Left ventricle myocardium superior (tissue), 1 donor: ENCODE measurements around the gene CPB2. TPM values are rescaled to one million over a fixed set of nuclear protein-coding genes. Genes with fewer than 3 reads are reported as not detected.

Source experiments
- ATAC-seq: fragments of 200-7000 bp; cut with Tn5 transposase; one replicate; pipeline ENCODE4 v1.9.1; 2020; ENCODE audit warnings: mild to moderate bottlenecking, moderate library complexity
- DNase-seq: peaks from one replicate; pipeline ENCODE4 v3.0.0-alpha.2; 2020
- intact Hi-C: fragments of 100-400 bp; cut with micrococcal nuclease; formaldehyde crosslinking; loops from one replicate; pipeline ENCODE4 v1.11.0; 2022
- long read RNA-seq: library from polyadenylated mRNA; unstranded; transcript quantifications from one replicate; pipeline ENCODE4 v2.0.0, GENCODE V29; 2021
- total RNA-seq: library from RNA; stranded (reverse); fragmentation: NEBNext Ultra II Directional; extraction: Animal tissue kit (Norgen Biotek cat#: 25700); gene quantifications from one replicate; pipeline ENCODE4 v1.2.1, GENCODE V29; 2021
- donor health status: DM: no; HTN: yes; CAD: no; lungs with severe emphysema.

The CPB2 gene, protein sequence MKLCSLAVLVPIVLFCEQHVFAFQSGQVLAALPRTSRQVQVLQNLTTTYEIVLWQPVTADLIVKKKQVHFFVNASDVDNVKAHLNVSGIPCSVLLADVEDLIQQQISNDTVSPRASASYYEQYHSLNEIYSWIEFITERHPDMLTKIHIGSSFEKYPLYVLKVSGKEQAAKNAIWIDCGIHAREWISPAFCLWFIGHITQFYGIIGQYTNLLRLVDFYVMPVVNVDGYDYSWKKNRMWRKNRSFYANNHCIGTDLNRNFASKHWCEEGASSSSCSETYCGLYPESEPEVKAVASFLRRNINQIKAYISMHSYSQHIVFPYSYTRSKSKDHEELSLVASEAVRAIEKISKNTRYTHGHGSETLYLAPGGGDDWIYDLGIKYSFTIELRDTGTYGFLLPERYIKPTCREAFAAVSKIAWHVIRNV
- total RNA-seq = not detected
- long read RNA-seq = 0 reads

DNA sequence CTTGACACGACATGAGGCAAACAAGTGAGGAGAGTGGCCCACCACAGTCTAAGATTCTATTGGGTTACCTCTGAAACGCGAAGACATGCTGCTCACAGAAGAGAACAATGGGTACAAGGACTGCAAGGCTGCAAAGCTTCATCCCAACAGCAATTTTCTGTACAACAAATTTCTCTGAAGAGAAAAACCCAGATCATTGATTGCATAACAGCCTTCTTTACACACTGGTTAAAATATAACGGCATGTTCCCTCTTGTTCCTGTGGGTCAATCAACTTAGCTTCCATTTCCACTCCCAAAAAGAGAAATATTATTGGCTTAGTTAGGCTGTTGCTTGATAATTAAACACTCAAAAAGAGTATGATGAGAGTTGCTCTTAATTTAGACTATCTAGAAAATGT, at the start of gene CPB2:
TSS of gene CPB2 (minus strand) at position 166 of the 400 bp plus-strand sequence. CDS start at position 142, 24 bp downstream.
- ATAC-seq = no peak
- no peak for DNase-seq
- intact Hi-C loops = no loop called here

DNA sequence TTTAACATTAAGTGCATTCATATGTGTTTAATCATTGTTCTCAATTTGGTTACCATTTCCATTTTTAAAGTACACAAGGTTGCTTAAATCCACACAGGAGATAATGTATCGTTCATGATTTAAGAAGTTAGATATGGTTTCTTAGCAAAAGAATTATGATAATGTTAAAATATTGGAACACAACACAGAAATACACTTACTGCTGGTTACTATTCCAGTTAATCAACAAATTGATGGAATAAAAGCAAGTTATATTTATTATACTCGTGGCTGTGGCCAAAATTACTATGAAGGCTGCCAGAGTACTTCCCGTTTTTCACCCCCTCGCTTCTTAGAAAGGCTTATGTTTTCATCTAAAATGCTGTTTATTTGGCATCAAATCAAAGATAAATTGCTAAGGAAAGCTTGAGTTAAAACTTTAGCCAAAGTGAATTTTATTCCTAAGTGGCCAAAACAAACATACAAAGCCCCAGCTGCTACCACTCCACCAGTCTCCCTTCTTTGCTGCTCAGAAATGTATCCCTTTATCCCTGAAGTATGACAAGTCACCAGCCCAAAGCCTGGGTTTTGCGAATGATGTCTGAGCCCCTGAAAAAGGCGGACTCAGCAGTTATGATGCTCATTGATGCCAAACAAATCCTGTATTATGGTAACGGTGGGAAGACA, 49.4 kb upstream of the CPB2 start:
- intact Hi-C loops = no loop called here
- DNase-seq (no peak), ATAC-seq (peak; percentile 31)

DNA sequence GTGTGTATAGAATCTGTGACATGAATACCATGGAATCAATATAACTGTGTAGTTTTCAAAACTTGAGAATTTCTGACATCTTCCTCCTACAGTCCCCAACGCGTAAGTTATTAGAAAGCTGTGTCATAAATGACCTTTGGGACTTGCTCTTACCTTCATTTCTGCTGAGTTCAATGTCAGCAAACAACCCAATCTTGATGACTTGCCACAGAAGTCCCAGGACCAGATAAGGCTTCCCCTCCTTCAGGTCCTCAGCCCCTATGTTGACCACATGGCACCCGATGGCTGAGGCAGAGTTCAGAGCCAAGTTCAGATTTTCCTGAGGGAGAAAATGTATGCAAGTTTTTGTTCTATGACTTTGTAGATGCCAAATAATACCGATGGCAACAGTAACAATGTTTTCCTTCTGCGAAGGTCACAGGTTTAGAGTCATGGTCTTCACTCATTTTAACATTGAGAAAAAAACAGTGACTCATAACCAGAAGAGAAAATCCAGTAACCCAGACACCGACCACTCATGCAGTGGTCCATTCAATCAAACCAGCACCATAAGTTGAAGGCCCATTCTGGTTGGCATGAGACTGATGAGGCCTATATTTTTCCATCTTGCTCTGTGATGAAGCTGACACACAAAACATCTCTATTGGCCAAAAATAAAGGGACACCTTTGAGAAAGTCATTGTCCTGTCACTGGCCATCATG, 47.9 kb upstream of the CPB2 start:
- intact Hi-C loops = no loop called here
- DNase-seq = no peak
- ATAC-seq = no peak

DNA sequence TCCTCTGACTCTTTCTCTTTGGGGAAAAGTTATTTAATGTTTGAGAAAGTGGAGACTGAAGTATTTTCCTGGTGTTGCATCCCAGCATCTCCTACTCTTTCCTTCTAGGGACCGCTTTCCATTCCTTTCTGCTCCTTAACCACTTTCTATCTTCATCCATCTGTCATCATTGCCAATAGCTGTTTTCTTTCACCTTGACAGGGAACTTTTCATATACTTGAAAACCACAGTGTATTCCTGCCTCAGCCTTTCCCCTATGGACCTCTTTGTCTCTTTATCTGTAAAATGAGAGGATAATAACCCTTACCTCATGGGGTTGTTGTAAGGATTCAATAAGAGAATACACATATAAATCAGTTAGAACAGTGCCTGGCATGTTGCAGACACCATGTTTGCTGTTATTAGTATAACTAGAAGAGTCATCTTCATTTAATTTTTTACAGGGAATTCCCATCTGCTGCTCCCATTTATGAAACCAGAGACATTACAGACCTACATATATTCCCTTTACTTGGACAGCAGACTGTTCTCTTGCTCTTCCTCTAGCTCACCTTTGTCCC, 45.4 kb upstream of the CPB2 start:
- ATAC-seq = no peak
- DNase-seq = no peak
- intact Hi-C loops = no loop called here

DNA sequence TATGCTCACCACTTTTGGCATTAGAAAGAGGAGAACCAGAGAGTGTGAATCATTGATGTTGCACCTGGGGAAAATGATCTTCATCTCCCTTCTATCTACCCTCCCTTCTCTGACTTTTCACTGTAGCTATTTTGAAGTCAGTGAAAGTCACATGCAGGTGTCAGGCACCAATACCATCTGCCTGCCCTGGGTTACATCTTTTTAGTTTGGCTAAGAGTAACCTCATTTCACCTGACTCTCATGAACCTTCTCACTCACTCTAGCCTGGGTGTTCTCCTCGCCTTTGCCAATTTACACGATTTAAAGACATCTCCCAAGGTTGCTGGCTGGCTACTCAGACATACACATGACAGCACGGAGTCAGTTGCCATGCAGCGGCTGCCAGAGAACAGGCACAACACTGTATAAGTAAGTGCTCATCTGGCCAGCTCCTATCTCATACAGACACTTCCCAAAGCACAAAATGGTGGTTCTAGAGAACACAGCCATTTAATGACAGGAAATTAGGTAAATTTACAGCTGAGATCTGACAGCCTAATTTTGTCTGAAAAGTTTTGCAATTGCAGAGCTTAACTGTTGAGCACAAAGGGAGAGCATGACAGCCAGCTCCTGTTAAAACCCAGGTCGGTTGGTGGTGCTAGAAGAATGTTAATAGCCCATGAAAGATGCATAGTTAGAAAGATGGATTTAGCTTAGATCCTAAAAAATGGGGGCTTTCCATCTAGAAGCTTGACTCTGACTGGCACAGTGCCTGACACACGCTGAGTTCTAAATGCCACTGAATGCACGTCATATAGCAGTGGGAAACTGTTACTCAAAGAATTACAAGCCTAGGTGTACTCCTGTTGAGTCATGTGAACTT, 44.7 kb upstream of the CPB2 start:
- no peak for ATAC-seq

DNA sequence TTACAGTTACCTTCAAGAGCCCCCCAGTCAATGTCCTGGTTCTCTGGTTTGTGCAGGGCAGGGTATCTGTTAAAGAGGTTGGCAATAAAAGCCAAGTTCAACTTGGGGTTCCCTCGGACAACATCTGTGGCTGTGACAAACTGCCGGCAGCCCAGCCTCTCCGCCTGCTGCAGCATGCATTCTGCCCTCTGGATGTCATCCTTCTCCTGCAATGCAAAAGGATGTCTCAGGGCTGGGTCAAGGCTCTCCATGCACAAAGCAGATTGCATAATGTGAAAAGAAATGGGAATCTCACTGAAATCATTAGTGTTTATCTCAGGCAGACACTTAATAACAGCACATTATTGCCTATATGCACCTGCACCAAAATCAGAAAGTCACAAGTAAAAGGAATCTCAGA, 42.1 kb upstream of the CPB2 start:
- DNase-seq = no peak
- no peak for ATAC-seq
- intact Hi-C loops = no loop called here

More for the DNA sequence above, 44.7 kb upstream of the CPB2 start:
- intact Hi-C loops = no loop called here
- DNase-seq = no peak

DNA sequence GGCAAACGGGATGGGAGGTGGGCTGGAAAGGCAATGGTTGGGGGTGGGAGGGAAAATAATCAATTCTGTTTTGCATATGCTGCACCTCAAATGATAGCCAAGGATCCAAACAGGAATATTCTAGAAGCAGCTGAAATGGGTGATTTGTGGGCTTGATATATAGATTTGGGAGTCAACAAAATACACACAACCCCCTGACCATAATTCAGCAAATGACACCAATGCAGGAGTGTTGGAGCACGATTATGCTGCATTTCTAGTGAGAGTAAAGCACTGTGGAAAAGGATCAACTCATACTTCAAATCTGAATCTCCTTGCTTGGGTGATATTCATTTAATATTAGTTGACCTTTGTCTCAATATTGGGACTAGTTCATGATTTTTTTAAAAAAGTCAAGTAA, 41.1 kb upstream of the CPB2 start:
- intact Hi-C loops = no loop called here
- DNase-seq = no peak
- ATAC-seq = no peak

DNA sequence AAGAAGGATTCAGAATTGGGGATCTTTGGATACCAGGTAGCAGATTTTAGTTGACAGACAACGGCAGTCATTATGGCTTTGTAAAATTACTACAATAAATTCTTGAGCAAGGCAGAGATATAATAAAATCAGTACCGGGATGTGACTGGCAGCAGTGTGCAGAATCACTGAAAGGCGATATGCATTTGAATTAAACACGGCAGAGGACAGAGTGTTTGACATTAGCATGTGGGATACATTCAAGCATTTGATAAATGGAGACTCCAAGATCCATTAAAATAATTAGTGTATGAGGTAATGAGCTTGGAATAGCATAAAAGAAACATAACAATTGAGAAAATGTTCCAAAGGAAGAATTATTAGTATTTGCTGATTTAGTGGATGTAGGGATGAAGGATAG, 40.3 kb upstream of the CPB2 start:
- intact Hi-C loops = no loop called here
- ATAC-seq (no peak), DNase-seq (no peak)

DNA sequence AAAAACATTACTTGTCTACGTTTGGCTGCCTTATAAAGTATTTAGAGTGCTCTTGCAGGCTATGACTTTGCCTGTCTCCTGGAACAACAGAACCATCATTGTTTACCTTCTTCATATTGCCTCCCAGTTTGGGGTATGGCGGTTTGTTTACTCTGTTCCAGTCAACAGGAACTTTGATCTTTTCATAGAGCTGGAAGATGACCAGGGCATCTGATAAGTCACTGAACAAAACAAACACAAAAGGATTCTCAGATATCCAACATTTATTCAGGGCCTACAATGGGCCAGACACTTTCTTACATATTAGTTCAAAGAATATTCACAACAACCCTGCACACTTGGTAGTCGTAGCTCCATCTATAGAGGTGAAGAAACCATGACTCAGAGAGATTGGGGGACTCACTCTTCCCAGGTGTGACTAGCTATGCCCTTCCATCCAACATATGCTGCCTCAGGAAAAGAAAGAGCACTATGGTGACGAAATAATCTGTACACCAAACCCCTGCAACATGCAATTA, 38.4 kb upstream of the CPB2 start:
- intact Hi-C loops = no loop called here
- no peak for ATAC-seq
- no peak for DNase-seq

DNA sequence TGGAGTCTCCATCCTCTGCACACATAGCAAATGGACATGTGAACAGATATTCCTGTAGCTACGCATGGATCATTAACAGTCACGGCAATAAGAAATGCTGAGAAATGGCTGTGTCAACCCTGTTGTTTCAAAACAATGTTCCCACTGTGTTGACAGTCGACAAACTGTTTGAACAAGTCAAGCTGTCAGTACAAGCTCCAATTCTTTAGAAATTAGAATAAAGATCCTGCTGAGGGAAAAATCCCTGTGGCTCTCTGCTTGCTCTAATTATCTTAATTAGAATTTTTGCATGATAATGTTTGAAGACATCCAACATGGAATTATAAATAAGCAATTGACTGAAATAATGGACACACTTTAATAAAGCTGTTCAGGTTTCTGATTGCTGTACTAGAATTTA, 37.9 kb upstream of the CPB2 start:
- DNase-seq (no peak), ATAC-seq (no peak)
- intact Hi-C loops = no loop called here

DNA sequence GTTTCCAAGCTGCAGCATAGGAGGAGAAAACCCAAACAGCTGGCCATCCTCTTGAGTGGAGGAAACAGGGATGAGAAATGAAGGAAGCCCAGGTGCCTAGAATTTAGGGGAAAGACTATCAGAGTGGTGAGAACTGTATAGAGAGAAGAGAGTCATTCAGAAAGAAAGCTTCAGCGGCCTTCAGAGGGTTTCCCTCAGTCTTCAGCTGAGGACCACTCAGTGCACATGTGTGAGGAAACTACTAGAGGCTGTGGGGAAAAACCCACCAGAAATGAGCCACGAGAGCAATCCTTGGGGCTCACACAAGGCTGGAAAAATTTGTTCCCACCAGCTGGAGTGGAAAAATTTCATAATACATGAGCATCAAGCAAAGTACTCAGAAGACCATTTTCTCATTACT, 35.2 kb upstream of the CPB2 start:
- ATAC-seq (no peak), DNase-seq (no peak)
- intact Hi-C loops = no loop called here

DNA sequence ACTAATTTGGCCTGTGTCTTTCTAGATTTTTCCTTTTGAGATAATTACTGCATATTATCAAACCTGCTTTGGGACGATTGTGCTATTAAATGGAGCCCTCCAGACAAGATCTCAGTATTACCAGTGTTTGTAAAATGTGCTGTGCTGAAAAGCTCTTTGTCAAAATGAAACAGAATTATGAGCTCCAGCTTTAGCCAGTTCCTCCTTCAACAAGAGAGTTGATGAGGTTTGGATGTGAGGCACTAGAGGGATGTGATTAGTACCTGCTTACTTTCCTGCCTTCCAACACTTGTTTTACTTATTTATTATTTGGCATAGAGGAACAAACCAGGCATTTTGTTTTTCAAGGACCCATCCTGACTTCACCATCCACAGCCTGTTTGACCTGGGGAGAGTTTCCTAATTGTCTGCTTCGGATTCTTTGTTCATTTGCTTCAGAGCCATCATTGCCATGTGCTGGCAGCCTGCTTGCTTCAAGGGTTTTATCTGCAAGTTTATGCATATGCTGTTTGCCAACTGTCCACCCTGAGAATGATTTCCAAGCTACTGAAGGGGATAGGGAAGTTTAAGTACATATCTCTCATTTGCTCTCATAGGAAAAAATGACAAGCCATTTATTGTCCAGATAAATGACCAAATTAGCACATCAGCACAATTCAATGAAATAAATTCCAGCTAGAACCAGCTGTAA, 32.9 kb upstream of the CPB2 start:
- ATAC-seq (no peak), DNase-seq (no peak)
- intact Hi-C loops = no loop called here

DNA sequence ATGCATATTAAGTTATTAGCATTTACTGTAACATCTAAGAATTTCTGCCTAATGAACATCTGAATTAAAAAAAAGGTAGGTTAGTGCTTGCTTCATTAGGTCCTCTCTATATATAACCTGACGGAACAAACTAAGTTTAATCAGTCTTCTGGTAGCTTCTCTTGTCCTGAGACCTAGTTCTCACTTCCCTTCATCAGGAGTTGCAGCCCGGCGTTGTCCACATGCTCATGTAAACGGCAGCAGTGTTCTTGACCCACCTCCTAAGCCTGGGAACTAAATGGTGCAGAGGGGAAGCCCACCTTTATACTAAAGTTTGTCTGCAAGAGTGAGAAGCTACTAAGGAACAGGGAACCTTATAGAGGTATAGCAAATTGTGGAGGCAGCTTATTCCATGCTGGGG, 31.9 kb upstream of the CPB2 start:
- intact Hi-C loops = no loop called here
- DNase-seq (no peak), ATAC-seq (no peak)

DNA sequence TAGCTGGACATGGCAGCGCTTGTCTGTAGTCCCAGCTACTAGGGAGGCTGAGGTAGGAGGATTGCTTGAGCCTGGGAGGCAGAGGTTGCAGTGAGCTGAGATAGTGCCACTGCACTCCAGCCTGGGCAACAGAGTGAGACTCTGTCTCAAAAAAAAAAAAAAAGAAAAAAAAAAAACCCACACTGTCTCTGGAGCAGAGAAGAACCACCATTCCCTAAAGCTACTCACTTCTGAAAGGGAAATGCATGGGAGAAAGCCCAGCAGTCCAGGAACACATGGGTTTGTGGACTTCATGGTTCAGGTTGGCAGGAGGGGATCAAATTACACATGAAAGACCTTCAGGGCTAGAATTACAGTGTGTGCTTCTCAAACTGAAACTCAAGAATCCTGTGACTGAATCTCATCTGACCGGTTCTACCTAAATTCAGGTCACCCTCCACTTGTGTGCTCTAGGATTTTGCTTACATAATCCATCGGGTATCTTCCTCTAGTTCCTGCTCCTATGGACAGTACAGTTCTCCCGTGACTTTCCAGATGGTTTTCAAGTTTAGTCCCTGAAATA, 30.2 kb upstream of the CPB2 start:
- intact Hi-C loops = no loop called here
- DNase-seq (no peak), ATAC-seq (no peak)

DNA sequence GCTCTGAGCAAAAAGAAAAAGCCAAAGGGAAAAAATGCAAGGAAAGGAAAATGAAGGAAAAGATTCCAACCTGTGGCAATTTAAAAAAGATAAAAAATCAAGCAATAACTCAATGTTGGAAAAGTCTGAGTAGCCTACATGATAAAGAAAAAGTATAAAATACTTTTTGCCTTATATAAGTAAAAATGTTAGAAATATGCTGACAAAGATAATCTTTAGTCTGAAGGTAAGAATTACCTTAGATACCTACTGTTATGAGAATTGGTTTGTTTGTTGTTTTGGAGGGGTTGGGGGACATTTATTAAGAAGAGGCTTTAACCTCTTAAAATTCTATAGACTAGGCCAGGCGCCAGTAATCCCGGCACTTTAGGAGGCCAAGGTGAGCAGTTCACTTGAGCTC, 29.7 kb upstream of the CPB2 start:
- ATAC-seq = no peak
- intact Hi-C loops = no loop called here

DNA sequence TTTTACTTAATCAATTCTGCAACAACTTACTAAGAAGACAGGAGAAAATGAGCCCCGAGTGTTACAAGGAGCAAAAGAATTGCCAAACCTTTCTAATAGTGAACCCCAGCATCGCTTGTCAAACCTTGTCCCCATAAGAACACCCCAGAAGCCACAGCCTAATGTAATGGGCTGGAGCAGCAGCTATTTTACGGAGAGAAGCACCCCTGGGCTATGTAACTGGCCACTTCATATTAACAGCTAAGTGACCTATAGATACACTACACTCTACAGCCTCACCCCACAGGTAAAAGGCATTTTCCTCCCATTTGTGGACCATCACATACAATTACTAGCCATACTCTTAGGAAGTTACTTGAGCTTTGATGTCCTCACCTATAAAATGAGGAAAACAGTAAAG, 27.3 kb upstream of the CPB2 start:
- ATAC-seq = no peak
- DNase-seq = no peak
- intact Hi-C loops = no loop called here

More for the DNA sequence above, 29.7 kb upstream of the CPB2 start:
- no peak for DNase-seq

DNA sequence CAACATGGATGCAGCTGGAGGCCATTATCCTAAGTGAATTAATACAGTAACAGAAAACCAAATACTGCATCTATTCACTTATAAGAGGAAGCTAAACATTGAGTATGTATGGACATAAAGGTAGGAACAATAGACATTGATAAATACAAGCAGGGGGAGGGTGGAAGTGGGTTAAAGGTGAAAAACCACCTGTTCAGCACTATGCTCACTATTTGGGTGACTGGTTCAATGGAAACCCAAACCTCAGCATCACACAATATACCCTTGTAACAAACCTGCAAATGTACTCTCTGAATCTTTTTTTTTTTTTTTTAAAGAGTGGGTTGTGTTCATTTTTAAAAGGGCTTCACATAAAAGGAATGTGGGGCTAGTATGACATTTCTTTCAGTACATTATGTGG, 26.9 kb upstream of the CPB2 start:
- ATAC-seq (no peak), DNase-seq (no peak)

More for the DNA sequence above, 26.9 kb upstream of the CPB2 start:
- intact Hi-C loops = no loop called here
